Ishikawa (cell line): ENCODE data around the gene PTPRN2.

Experiments used
- EGR1 ChIP-seq: IDR thresholded peaks from 2 replicates; pipeline ENCODE4 v1.6.1; 2012
- EP300 ChIP-seq: IDR thresholded peaks from 2 replicates; pipeline ENCODE4 v1.6.1; 2012; ENCODE audit warnings: borderline replicate concordance
- FOXM1 ChIP-seq: IDR thresholded peaks from 2 replicates; pipeline ENCODE4 v1.6.1; 2012; ENCODE audit warnings: low read depth, borderline replicate concordance
- RAD21 ChIP-seq: IDR thresholded peaks from 2 replicates; pipeline ENCODE4 v1.6.1; 2012; ENCODE audit warnings: low read depth

GRCh38 chr7:158259671-158260418 lies 327.8 kb downstream of the PTPRN2 start:
- no peak for TF ChIP-seq EP300
- TF ChIP-seq EGR1, result no peak
- no peak for TF ChIP-seq FOXM1
- TF ChIP-seq RAD21, result no peak
